Neural progenitor cell (in vitro differentiated cells): ENCODE measurements around the gene ANAPC5. TPM values are rescaled to one million over a fixed set of nuclear protein-coding genes. Genes with fewer than 3 reads are reported as not detected.

Experiments used
- DNase-seq: peaks from one replicate; pipeline ENCODE4 v3.0.0-alpha.2; 2016; ENCODE audit warnings: low spot score
- H2AFZ ChIP-seq: fragments of 200-600 bp; sonication (generic); replicated peaks from 2 replicates; pipeline ENCODE4 v1.6.1; 2016; ENCODE audit warnings: antibody characterized with exemption
- H3F3A ChIP-seq: fragments of 200-600 bp; sonication (generic); 2 replicates; pipeline ENCODE4 v1.6.1; 2016; ENCODE audit warnings: antibody characterized with exemption, low read depth
- H3K27ac ChIP-seq: fragments of 200-600 bp; sonication (generic); 2 replicates; pipeline ENCODE4 v1.5.1; 2016; ENCODE audit warnings: mild to moderate bottlenecking
- H3K27me3 ChIP-seq: fragments of 200-600 bp; sonication (generic); 2 replicates; pipeline ENCODE4 v1.6.1; 2016; ENCODE audit warnings: mild to moderate bottlenecking, moderate library complexity
- H3K36me3 ChIP-seq: fragments of 200-600 bp; sonication (generic); 2 replicates; pipeline ENCODE4 v1.5.1; 2016
- H3K4me1 ChIP-seq: fragments of 200-600 bp; sonication (generic); 2 replicates; pipeline ENCODE4 v1.6.1; 2016; ENCODE audit warnings: mixed run types
- H3K4me2 ChIP-seq: fragments of 200-600 bp; sonication (generic); 2 replicates; pipeline ENCODE4 v1.6.1; 2016
- H3K4me3 ChIP-seq: fragments of 200-600 bp; sonication (generic); 2 replicates; pipeline ENCODE4 v1.5.1; 2016
- H3K79me2 ChIP-seq: fragments of 200-600 bp; sonication (generic); 2 replicates; pipeline ENCODE4 v1.6.1; 2016; ENCODE audit warnings: low read depth
- H3K9ac ChIP-seq: fragments of 200-600 bp; sonication (generic); 2 replicates; pipeline ENCODE4 v1.6.1; 2016
- H3K9me3 ChIP-seq: fragments of 200-600 bp; sonication (generic); 2 replicates; pipeline ENCODE4 v1.5.1; 2016; ENCODE audit warnings: low read depth
- H4K20me1 ChIP-seq: fragments of 200-600 bp; sonication (generic); 2 replicates; pipeline ENCODE4 v1.6.1; 2016; ENCODE audit warnings: low read depth
- H3K27ac Mint-ChIP-seq: 3 replicates; pipeline ENCODE4 v1.8.0; 2021; ENCODE audit warnings: mixed read lengths
- H3K27me3 Mint-ChIP-seq: 2 replicates; pipeline ENCODE4 v1.8.0; 2022; ENCODE audit warnings: low read depth, mild to moderate bottlenecking, inconsistent platforms, moderate library complexity, mixed read lengths; ENCODE audit not compliant: insufficient read depth
- H3K36me3 Mint-ChIP-seq: 3 replicates; pipeline ENCODE4 v1.8.0; 2021; ENCODE audit warnings: mixed read lengths
- H3K4me1 Mint-ChIP-seq: 3 replicates; pipeline ENCODE4 v1.8.0; 2021; ENCODE audit warnings: mixed read lengths
- H3K4me3 Mint-ChIP-seq: 3 replicates; pipeline ENCODE4 v1.8.0; 2021; ENCODE audit warnings: mild to moderate bottlenecking, moderate library complexity, mixed read lengths
- H3K9me3 Mint-ChIP-seq: 3 replicates; pipeline ENCODE4 v1.8.0; 2020; ENCODE audit warnings: mixed read lengths
- EZH2 ChIP-seq: fragments of 200-600 bp; sonication (generic); IDR thresholded peaks from 2 replicates; pipeline ENCODE4 v1.6.1; 2017; ENCODE audit warnings: antibody characterized with exemption, mild to moderate bottlenecking, moderate library complexity
- EZH2phosphoT487 ChIP-seq: fragments of 200-600 bp; sonication (generic); IDR thresholded peaks from 2 replicates; pipeline ENCODE4 v1.6.1; 2017; ENCODE audit warnings: antibody characterized with exemption
- total RNA-seq: library from RNA; depleted of rRNA; stranded (reverse); fragments of >200 nt; gene quantifications from 2 replicates; pipeline ENCODE4 v1.2.3, GENCODE V29; 2015; ENCODE audit warnings: low replicate concordance
- TF ChIP-seq, protein P1 (sequence below): fragments of 200-600 bp; sonication (generic); IDR thresholded peaks from 2 replicates; pipeline ENCODE4 v1.5.1; 2017; ENCODE audit warnings: antibody characterized with exemption, mild to moderate bottlenecking

The ANAPC5 gene
- total RNA-seq, 1 donor from 2014 or later, result 190 TPM

DNA sequence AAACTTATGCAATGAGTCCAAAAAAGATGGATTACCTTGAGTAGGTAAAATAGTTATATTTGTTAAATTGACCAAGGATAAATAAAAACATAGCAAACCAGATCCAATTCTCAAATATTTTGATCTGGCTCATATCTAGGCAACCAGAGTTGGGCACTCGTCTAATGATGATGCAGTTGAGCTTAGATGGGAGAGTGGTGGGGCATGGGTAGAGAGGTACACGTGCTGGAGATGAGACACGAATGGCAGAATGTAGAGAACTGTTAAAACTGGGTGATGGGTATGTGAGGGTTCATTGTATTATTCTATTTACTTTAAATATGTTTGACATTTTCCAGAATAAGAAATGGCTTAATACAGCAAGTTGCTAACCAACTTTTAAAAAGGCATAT lies 40.1 kb upstream of the ANAPC5 start:
- Histone ChIP-seq H3K4me3 (no peak overlapping the region), H3K27ac (no peak overlapping the region), H2AFZ (no peak overlapping the region), H3K79me2 (no peaks in the 10 kb centered on the region), H3K4me1 (no peaks in the 10 kb centered on the region), H3K9ac (no peak overlapping the region), H3K27me3 (no peaks in the 10 kb centered on the region), H3K4me2 (no peak overlapping the region), H3F3A (no peaks in the 10 kb centered on the region), H3K9me3 (no peaks in the 10 kb centered on the region), H4K20me1 (no peaks in the 10 kb centered on the region), H3K36me3 (no peaks in the 10 kb centered on the region)
- H3K4me3 Mint-ChIP-seq, result no peak overlapping the region
- H3K9me3 Mint-ChIP-seq, result peaks cover 2% of the 10 kb centered on the region
- TF ChIP-seq, protein P1, sequence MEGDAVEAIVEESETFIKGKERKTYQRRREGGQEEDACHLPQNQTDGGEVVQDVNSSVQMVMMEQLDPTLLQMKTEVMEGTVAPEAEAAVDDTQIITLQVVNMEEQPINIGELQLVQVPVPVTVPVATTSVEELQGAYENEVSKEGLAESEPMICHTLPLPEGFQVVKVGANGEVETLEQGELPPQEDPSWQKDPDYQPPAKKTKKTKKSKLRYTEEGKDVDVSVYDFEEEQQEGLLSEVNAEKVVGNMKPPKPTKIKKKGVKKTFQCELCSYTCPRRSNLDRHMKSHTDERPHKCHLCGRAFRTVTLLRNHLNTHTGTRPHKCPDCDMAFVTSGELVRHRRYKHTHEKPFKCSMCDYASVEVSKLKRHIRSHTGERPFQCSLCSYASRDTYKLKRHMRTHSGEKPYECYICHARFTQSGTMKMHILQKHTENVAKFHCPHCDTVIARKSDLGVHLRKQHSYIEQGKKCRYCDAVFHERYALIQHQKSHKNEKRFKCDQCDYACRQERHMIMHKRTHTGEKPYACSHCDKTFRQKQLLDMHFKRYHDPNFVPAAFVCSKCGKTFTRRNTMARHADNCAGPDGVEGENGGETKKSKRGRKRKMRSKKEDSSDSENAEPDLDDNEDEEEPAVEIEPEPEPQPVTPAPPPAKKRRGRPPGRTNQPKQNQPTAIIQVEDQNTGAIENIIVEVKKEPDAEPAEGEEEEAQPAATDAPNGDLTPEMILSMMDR, result no peak
- no peak for TF ChIP-seq EZH2phosphoT487
- TF ChIP-seq EZH2, result no peak
- H3K36me3 Mint-ChIP-seq, result no peaks in the 10 kb centered on the region
- no peak for DNase-seq
- peaks cover 3% of the 10 kb centered on the region for H3K27me3 Mint-ChIP-seq
- no peak overlapping the region for H3K27ac Mint-ChIP-seq
- no peaks in the 10 kb centered on the region for H3K4me1 Mint-ChIP-seq

DNA sequence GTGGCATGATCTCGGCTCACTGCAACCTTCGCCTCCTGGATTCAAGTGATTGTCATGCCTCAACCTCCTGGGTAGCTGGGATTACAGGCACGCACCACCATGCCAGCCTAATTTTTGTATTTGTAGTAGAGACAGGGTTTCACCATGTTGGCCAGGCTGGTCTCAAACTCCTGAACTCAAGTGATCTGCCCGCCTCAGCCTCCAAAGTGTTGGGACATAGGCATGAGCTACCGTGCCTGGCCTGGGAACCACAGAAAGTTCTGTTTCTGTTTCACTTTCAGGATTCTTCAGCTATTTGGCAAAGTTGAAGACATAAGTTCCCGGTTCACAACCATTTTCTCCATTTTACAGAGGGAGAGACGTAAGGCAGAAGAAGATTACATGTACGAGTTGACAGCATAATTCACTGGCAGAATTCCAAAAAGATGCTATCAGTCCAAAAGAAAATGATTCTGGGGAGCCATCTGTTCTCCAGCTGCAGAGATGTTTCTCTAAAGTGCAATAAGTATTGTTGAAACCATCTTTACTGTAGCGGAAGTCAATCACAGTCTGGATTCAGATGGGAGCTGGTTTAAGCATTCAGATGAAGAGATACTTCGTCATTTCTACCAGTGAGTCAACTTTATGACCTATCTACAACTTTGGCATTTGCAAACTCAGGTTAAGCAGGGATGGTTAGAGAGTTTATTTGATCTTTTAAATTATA lies 39.6 kb upstream of the ANAPC5 start:
- H3K9me3 ChIP-seq, result no peaks in the 10 kb centered on the region
- no peak overlapping the region for H3K27ac ChIP-seq
- no peaks in the 10 kb centered on the region for H3K79me2 ChIP-seq
- Mint-ChIP-seq H3K4me3 (no peak overlapping the region), H3K27ac (no peak overlapping the region), H3K36me3 (no peaks in the 10 kb centered on the region), H3K27me3 (peaks cover 3% of the 10 kb centered on the region), H3K4me1 (no peaks in the 10 kb centered on the region), H3K9me3 (no peaks in the 10 kb centered on the region)
- no peaks in the 10 kb centered on the region for H3K27me3 ChIP-seq
- no peak overlapping the region for H3K9ac ChIP-seq
- H3K4me2 ChIP-seq, result no peak overlapping the region
- no peaks in the 10 kb centered on the region for H4K20me1 ChIP-seq
- no peaks in the 10 kb centered on the region for H3K4me1 ChIP-seq
- peak overlapping the region; percentile 37 for H2AFZ ChIP-seq
- no peak overlapping the region for H3K4me3 ChIP-seq
- H3F3A ChIP-seq, result no peaks in the 10 kb centered on the region
- no peak for TF ChIP-seq EZH2
- TF ChIP-seq, protein P1, result no peak
- TF ChIP-seq EZH2phosphoT487, result no peak
- DNase-seq, result no peak
- no peaks in the 10 kb centered on the region for H3K36me3 ChIP-seq

DNA sequence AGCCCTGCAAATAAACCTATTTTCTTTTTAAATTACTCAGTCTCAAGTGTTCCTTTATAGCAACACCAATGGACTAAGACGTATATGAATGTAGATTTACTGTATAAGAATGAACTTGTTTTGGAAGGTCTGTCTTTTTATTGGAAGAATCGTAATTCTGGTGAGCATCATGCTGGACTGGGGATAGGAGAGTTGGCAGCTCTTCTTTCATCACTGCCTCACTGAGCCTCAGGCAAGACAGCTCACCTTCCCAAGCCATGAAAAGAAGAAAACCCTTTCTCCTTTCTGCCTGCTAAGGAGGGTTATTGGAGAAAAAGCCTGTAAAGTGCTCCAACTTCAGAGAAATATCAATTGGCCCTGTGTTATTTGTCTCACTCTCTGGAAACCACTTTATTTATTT lies 38.6 kb upstream of the ANAPC5 start:
- DNase-seq, result no peak
- H3K4me3 Mint-ChIP-seq, result no peak overlapping the region
- H3K9me3 Mint-ChIP-seq, result no peaks in the 10 kb centered on the region
- no peak overlapping the region for H3K9ac ChIP-seq
- H3K27ac ChIP-seq, result no peak overlapping the region
- no peak overlapping the region for H3K4me2 ChIP-seq
- H3K27ac Mint-ChIP-seq, result no peak overlapping the region
- H3K4me3 ChIP-seq, result no peak overlapping the region
- TF ChIP-seq EZH2phosphoT487 (no peak), EZH2 (no peak)
- TF ChIP-seq, protein P1, result no peak
- peaks cover 3% of the 10 kb centered on the region for H3K27me3 Mint-ChIP-seq
- no peaks in the 10 kb centered on the region for H4K20me1 ChIP-seq
- H3K79me2 ChIP-seq, result no peaks in the 10 kb centered on the region
- H3K36me3 ChIP-seq, result no peaks in the 10 kb centered on the region
- H3K4me1 Mint-ChIP-seq, result no peaks in the 10 kb centered on the region
- no peak overlapping the region for H2AFZ ChIP-seq
- no peaks in the 10 kb centered on the region for H3K4me1 ChIP-seq
- H3K36me3 Mint-ChIP-seq, result no peaks in the 10 kb centered on the region
- no peaks in the 10 kb centered on the region for H3F3A ChIP-seq
- H3K27me3 ChIP-seq, result no peaks in the 10 kb centered on the region
- H3K9me3 ChIP-seq, result no peaks in the 10 kb centered on the region
